Smooth muscle cell (in vitro differentiated cells): ENCODE data around the gene LCE3C. TPM values are rescaled to one million over a fixed set of nuclear protein-coding genes. Genes with fewer than 3 reads are reported as not detected.

ENCODE experiments used
- DNase-seq: peaks from one replicate; lab custom pipeline; 2025; ENCODE audit not compliant: unreplicated experiment; lab: John Stamatoyannopoulos, UW
- H2AFZ ChIP-seq: fragments of 200-600 bp; sonication (generic); 2 replicates; pipeline ENCODE4 v1.6.0; 2016; ENCODE audit warnings: antibody characterized with exemption, low read depth, mild to moderate bottlenecking
- H3F3A ChIP-seq: fragments of 200-600 bp; sonication (generic); 2 replicates; pipeline ENCODE4 v1.6.0; 2017; ENCODE audit warnings: antibody characterized with exemption, low read depth
- H3K27ac ChIP-seq: fragments of 200-600 bp; sonication (generic); 2 replicates; pipeline ENCODE4 v1.5.1; 2016; ENCODE audit warnings: low read depth, mild to moderate bottlenecking
- H3K27me3 ChIP-seq: fragments of 200-600 bp; sonication (generic); 2 replicates; pipeline ENCODE4 v1.6.1; 2016; ENCODE audit warnings: low read depth, mild to moderate bottlenecking
- H3K36me3 ChIP-seq: fragments of 200-600 bp; sonication (generic); 2 replicates; pipeline ENCODE4 v1.5.1; 2016; ENCODE audit warnings: low read depth
- H3K4me1 ChIP-seq: fragments of 200-600 bp; sonication (generic); 2 replicates; pipeline ENCODE4 v1.5.1; 2016; ENCODE audit warnings: low read depth
- H3K4me2 ChIP-seq: fragments of 200-600 bp; sonication (generic); 2 replicates; pipeline ENCODE4 v1.6.0; 2016; ENCODE audit warnings: mild to moderate bottlenecking
- H3K4me3 ChIP-seq: fragments of 200-600 bp; sonication (generic); 2 replicates; pipeline ENCODE4 v1.5.1; 2016; ENCODE audit warnings: mild to moderate bottlenecking
- H3K79me2 ChIP-seq: fragments of 200-600 bp; sonication (generic); 2 replicates; pipeline ENCODE4 v1.6.0; 2016; ENCODE audit warnings: low read depth, mild to moderate bottlenecking
- H3K9ac ChIP-seq: fragments of 200-600 bp; sonication (generic); 2 replicates; pipeline ENCODE4 v1.6.0; 2016; ENCODE audit warnings: low read depth
- H3K9me3 ChIP-seq: fragments of 200-600 bp; sonication (generic); replicated peaks from 2 replicates; pipeline ENCODE4 v1.5.1; 2016; ENCODE audit warnings: low read depth
- H4K20me1 ChIP-seq: fragments of 200-600 bp; sonication (generic); 2 replicates; pipeline ENCODE4 v1.6.0; 2016; ENCODE audit warnings: low read depth
- WGBS: methylation state at CpG from one replicate; pipeline ENCODE4 v1.1.7; 2016; ENCODE audit warnings: low lambda C conversion rate; 5-methylcytosine and 5-hydroxymethylcytosine counted together
- polyA plus RNA-seq: library from polyadenylated mRNA; unstranded; fragments of >200 nt; fragmentation: Nextera tagmentation; extraction: Ambion mirVana; gene quantifications from 2 replicates; pipeline ENCODE4 v1.2.1, GENCODE V29; 2016
- total RNA-seq: library from RNA; depleted of rRNA; stranded (reverse); fragments of >200 nt; gene quantifications from 2 replicates; pipeline ENCODE4 v1.2.3, GENCODE V29; 2014
- TF ChIP-seq, protein P1 (sequence below): fragments of 200-600 bp; sonication (generic); IDR thresholded peaks from 2 replicates; pipeline ENCODE4 v1.5.1; 2017; ENCODE audit warnings: borderline replicate concordance, mild to moderate bottlenecking, antibody characterized with exemption; ENCODE audit not compliant: insufficient read depth, poor library complexity, severe bottlenecking

Gene LCE3C
- total and polyA plus RNA-seq, 2 experiments from 2014 or later: not detected

DNA sequence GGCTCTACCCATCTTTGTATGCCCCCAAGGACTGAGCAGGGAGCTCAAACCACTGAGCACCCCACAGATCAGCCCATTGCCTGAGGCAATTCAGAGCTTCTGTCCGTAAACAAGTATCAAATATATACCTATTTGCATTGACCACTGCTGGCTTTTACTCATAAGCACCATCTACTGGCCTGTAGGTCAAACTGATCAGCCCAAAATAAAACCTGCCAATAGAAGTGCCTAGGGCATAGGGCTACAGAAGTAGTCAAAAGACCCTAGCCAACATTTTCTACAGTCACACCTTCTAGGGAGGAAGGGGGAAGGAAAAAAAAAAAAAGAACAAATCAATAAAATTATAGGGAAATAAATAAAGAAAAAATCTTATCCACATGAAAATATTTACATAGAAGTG is 14.4 kb upstream of the LCE3C start:
- no peak overlapping the region for H2AFZ ChIP-seq
- TF ChIP-seq, protein P1, sequence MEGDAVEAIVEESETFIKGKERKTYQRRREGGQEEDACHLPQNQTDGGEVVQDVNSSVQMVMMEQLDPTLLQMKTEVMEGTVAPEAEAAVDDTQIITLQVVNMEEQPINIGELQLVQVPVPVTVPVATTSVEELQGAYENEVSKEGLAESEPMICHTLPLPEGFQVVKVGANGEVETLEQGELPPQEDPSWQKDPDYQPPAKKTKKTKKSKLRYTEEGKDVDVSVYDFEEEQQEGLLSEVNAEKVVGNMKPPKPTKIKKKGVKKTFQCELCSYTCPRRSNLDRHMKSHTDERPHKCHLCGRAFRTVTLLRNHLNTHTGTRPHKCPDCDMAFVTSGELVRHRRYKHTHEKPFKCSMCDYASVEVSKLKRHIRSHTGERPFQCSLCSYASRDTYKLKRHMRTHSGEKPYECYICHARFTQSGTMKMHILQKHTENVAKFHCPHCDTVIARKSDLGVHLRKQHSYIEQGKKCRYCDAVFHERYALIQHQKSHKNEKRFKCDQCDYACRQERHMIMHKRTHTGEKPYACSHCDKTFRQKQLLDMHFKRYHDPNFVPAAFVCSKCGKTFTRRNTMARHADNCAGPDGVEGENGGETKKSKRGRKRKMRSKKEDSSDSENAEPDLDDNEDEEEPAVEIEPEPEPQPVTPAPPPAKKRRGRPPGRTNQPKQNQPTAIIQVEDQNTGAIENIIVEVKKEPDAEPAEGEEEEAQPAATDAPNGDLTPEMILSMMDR: no peak
- no peaks in the 10 kb centered on the region for H3F3A ChIP-seq
- H3K9me3 ChIP-seq: no peaks in the 10 kb centered on the region
- no peaks in the 10 kb centered on the region for H3K27me3 ChIP-seq
- H3K4me3 ChIP-seq: no peak overlapping the region
- H3K9ac ChIP-seq: no peak overlapping the region
- no peaks in the 10 kb centered on the region for H4K20me1 ChIP-seq
- no peaks in the 10 kb centered on the region for H3K36me3 ChIP-seq
- 69% methylated on average over 1 of the region's 1 CpG for WGBS
- no peaks in the 10 kb centered on the region for H3K4me1 ChIP-seq
- no peaks in the 10 kb centered on the region for H3K79me2 ChIP-seq
- no peak for DNase-seq
- H3K4me2 ChIP-seq: no peak overlapping the region
- no peak overlapping the region for H3K27ac ChIP-seq

DNA sequence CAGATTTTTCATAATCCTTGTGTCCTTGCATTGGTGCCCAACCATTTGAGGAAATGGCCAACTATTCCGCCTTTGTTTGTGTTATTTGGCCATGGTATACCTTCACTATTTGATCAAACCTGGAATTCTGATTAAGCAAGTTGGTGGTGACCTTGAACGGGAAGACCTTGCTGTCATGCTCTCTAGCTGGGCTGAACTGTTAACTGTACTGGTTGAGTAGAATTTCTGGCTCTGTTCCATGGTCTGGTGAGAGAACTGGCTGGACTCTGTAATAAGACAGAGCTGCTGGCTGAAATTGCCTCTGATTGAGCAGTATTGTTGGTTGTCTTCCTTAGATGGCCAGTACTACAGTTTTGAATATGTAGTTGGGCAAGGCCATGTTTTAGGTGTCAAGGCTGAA is 3.0 kb upstream of the LCE3C start:
- Histone ChIP-seq H3K79me2 (no peaks in the 10 kb centered on the region), H3F3A (no peaks in the 10 kb centered on the region), H2AFZ (no peak overlapping the region), H3K4me2 (no peak overlapping the region), H3K9me3 (no peaks in the 10 kb centered on the region), H3K36me3 (no peaks in the 10 kb centered on the region), H4K20me1 (no peaks in the 10 kb centered on the region), H3K27ac (no peak overlapping the region), H3K4me3 (no peak overlapping the region), H3K9ac (no peak overlapping the region), H3K27me3 (no peaks in the 10 kb centered on the region), H3K4me1 (no peaks in the 10 kb centered on the region)
- no peak for DNase-seq
- TF ChIP-seq, protein P1: no peak
- 83% methylated on average over 2 of the region's 2 CpGs for WGBS

- Histone ChIP-seq H3K4me1 (no peaks in the 10 kb centered on the region), H3K4me2 (no peak within 1 kb of the TSS), H4K20me1 (no peaks in the 10 kb centered on the region), H3K79me2 (no peaks in the 10 kb centered on the region), H3K9ac (no peak within 1 kb of the TSS), H3K27me3 (no peaks in the 10 kb centered on the region), H3K27ac (no peak within 1 kb of the TSS), H3K9me3 (peaks cover 8% of the 10 kb centered on the region), H2AFZ (no peak within 1 kb of the TSS), H3K36me3 (no peaks in the 10 kb centered on the region), H3K4me3 (no peak within 1 kb of the TSS), H3F3A (no peaks in the 10 kb centered on the region)
- DNase-seq: no peak
- 86% methylated on average over 1 of the region's 1 CpG for WGBS
- TF ChIP-seq, protein P1: no peak
These were observed 13.5 kb downstream of the LCE3C start, which contains the start of gene LCE3B for GRCh38 chr1:152613511-152613910. LCE3B (plus strand) TSS chr1:152613811; CDS start chr1:152613811, 0 bp downstream.

DNA sequence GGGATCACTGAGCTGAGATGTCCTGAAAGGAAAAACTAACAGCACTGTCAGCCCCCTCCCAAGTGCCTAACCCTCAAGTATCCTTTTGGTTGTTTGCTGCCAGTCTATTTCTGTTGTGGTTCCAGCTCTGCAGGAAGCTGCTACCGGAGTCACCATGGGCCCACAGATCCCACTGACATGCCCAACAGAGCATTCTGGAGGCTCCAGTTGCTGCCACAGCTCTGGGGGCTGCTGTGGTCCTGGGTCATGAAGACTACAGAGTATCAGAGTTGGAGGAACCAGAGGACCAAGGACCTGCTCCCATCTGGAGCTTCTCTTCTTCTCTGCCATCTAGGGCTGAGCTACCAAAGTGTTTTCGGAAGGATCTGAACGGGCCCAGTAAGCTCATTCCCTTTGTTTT is 22.0 kb downstream of the LCE3C start:
- Histone ChIP-seq H3K27me3 (no peaks in the 10 kb centered on the region), H3K9me3 (peaks cover 17% of the 10 kb centered on the region), H3K79me2 (no peaks in the 10 kb centered on the region), H3K36me3 (no peaks in the 10 kb centered on the region), H4K20me1 (no peaks in the 10 kb centered on the region), H3K27ac (no peak overlapping the region), H3K4me2 (no peak overlapping the region), H3K4me1 (no peaks in the 10 kb centered on the region), H3K4me3 (no peak overlapping the region), H3K9ac (no peak overlapping the region), H2AFZ (no peak overlapping the region), H3F3A (no peaks in the 10 kb centered on the region)
- 67% methylated on average over 3 of the region's 3 CpGs for WGBS
- DNase-seq: no peak
- TF ChIP-seq, protein P1: no peak
